OCI-LY1 (cell line): ENCODE results near the gene SENP5.
"Not testable (repeated sequence)": the region's sequence is repeated elsewhere in the genome, so short reads cannot be mapped to it uniquely, and the experiment has no call there.

Experiments
- H2AFZ ChIP-seq: fragments of 200-600 bp; sonication (generic), shearing (Covaris generic); 2 replicates; pipeline ENCODE4 v1.6.0; 2014; ENCODE audit warnings: antibody characterized with exemption, mild to moderate bottlenecking, low read length
- H3F3A ChIP-seq: fragments of 200-600 bp; sonication (generic), shearing (Covaris generic); 2 replicates; pipeline ENCODE4 v1.6.0; 2014; ENCODE audit warnings: mild to moderate bottlenecking, antibody characterized with exemption, low read length, moderate library complexity; ENCODE audit not compliant: insufficient read depth
- H3K27ac ChIP-seq: fragments of 200-600 bp; sonication (generic); 2 replicates; pipeline ENCODE4 v1.5.1; 2014; ENCODE audit warnings: low read length, mixed run types, mild to moderate bottlenecking, low read depth; ENCODE audit not compliant: poor library complexity, severe bottlenecking
- H3K27me3 ChIP-seq: fragments of 200-600 bp; sonication (generic); 2 replicates; pipeline ENCODE4 v1.6.0; 2014; ENCODE audit warnings: antibody characterized with exemption, mild to moderate bottlenecking, low read length, moderate library complexity; ENCODE audit not compliant: insufficient read depth
- H3K36me3 ChIP-seq: fragments of 200-600 bp; sonication (generic); 2 replicates; pipeline ENCODE4 v1.6.1; 2014; ENCODE audit warnings: mild to moderate bottlenecking, antibody characterized with exemption, low read length, moderate library complexity, mixed read lengths; ENCODE audit not compliant: insufficient read depth
- H3K4me1 ChIP-seq: fragments of 200-600 bp; sonication (generic); 2 replicates; pipeline ENCODE4 v1.5.1; 2014; ENCODE audit warnings: mild to moderate bottlenecking, low read length, moderate library complexity; ENCODE audit not compliant: insufficient read depth, severe bottlenecking
- H3K4me2 ChIP-seq: fragments of 200-600 bp; sonication (generic), shearing (Covaris generic); 2 replicates; pipeline ENCODE4 v1.6.1; 2014; ENCODE audit warnings: low read length
- H3K4me3 ChIP-seq: fragments of 200-600 bp; sonication (generic); 2 replicates; pipeline ENCODE4 v1.5.1; 2014; ENCODE audit warnings: low read length, low read depth, mild to moderate bottlenecking, mixed read lengths; ENCODE audit not compliant: poor library complexity, severe bottlenecking
- H3K79me2 ChIP-seq: fragments of 200-600 bp; shearing (Covaris generic); 2 replicates; pipeline ENCODE4 v1.6.1; 2016; ENCODE audit warnings: mixed run types, low read length, mixed read lengths; ENCODE audit not compliant: insufficient read depth
- H3K9ac ChIP-seq: fragments of 200-600 bp; sonication (generic), shearing (Covaris generic); 2 replicates; pipeline ENCODE4 v1.6.1; 2014; ENCODE audit warnings: mild to moderate bottlenecking, low read length, mixed read lengths
- H3K9me2 ChIP-seq: fragments of 200-600 bp; sonication (generic), shearing (Covaris generic); 2 replicates; pipeline ENCODE4 v1.6.1; 2014; ENCODE audit warnings: low read depth, mild to moderate bottlenecking, low read length, mixed read lengths
- H3K9me3 ChIP-seq: fragments of 200-600 bp; shearing (Covaris generic); 2 replicates; pipeline ENCODE4 v1.6.1; 2014; ENCODE audit warnings: low read length, mixed read lengths
- H4K20me1 ChIP-seq: fragments of 200-600 bp; sonication (generic), shearing (Covaris generic); 2 replicates; pipeline ENCODE4 v1.6.0; 2016; ENCODE audit warnings: mild to moderate bottlenecking, low read length; ENCODE audit not compliant: insufficient read depth
- EZH2 ChIP-seq: fragments of 200-600 bp; sonication (generic), shearing (Covaris generic); IDR thresholded peaks from 2 replicates; pipeline ENCODE4 v1.8.0; 2017; ENCODE audit warnings: borderline replicate concordance, mixed run types, mild to moderate bottlenecking, antibody characterized with exemption, low read length, moderate library complexity, mixed read lengths
- TF ChIP-seq, protein P1 (sequence below): fragments of 200-600 bp; sonication (generic), shearing (Covaris generic); IDR thresholded peaks from 2 replicates; pipeline ENCODE4 v1.5.1; 2017; ENCODE audit warnings: mild to moderate bottlenecking, antibody characterized with exemption, low read length, moderate library complexity, mixed read lengths

Gene SENP5

GRCh38 chr3:196942226-196942914 is 74.7 kb downstream of the SENP5 start, which contains the start of gene NCBP2:
NCBP2 (minus strand) TSS chr3:196942528; CDS start chr3:196942503, 25 bp downstream.
- no peaks in the 10 kb centered on the region for H3K9me3 ChIP-seq
- H3K4me2 ChIP-seq = peak within 1 kb of the TSS; percentile 95
- peak within 1 kb of the TSS; percentile 83 for H3K4me3 ChIP-seq
- H4K20me1 ChIP-seq = no peaks in the 10 kb centered on the region
- H3K27me3 ChIP-seq = no peaks in the 10 kb centered on the region
- H2AFZ ChIP-seq = no peak within 1 kb of the TSS
- H3K36me3 ChIP-seq = peaks cover 28% of the 10 kb centered on the region
- H3K9me2 ChIP-seq = no peaks in the 10 kb centered on the region
- no peak for TF ChIP-seq EZH2
- TF ChIP-seq, protein P1, sequence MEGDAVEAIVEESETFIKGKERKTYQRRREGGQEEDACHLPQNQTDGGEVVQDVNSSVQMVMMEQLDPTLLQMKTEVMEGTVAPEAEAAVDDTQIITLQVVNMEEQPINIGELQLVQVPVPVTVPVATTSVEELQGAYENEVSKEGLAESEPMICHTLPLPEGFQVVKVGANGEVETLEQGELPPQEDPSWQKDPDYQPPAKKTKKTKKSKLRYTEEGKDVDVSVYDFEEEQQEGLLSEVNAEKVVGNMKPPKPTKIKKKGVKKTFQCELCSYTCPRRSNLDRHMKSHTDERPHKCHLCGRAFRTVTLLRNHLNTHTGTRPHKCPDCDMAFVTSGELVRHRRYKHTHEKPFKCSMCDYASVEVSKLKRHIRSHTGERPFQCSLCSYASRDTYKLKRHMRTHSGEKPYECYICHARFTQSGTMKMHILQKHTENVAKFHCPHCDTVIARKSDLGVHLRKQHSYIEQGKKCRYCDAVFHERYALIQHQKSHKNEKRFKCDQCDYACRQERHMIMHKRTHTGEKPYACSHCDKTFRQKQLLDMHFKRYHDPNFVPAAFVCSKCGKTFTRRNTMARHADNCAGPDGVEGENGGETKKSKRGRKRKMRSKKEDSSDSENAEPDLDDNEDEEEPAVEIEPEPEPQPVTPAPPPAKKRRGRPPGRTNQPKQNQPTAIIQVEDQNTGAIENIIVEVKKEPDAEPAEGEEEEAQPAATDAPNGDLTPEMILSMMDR = peak; percentile 93
- H3K27ac ChIP-seq = peak within 1 kb of the TSS; percentile 78
- H3K79me2 ChIP-seq = peaks cover 31% of the 10 kb centered on the region
- peaks cover 4% of the 10 kb centered on the region; the same call in 1 of the 2 replicates for H3F3A ChIP-seq
- peaks cover 38% of the 10 kb centered on the region for H3K4me1 ChIP-seq
- H3K9ac ChIP-seq = peak within 1 kb of the TSS; percentile 92

GRCh38 chr3:196942915-196943277 is 75.2 kb downstream of the SENP5 start:
- TF ChIP-seq, protein P1 = no peak
- Histone ChIP-seq H3K27ac (no peak overlapping the region), H4K20me1 (no peaks in the 10 kb centered on the region), H3K4me2 (peak overlapping the region; percentile 73), H3K9me2 (no peaks in the 10 kb centered on the region), H3F3A (no peaks in the 10 kb centered on the region), H3K9ac (peak overlapping the region; percentile 92), H3K4me3 (peak overlapping the region; percentile 83), H3K27me3 (no peaks in the 10 kb centered on the region), H3K36me3 (peaks cover 23% of the 10 kb centered on the region), H3K4me1 (peaks cover 38% of the 10 kb centered on the region), H3K79me2 (peaks cover 31% of the 10 kb centered on the region), H3K9me3 (no peaks in the 10 kb centered on the region), H2AFZ (no peak overlapping the region)

GRCh38 chr3:196944037-196944790 is 76.5 kb downstream of the SENP5 start:
- H3K36me3 ChIP-seq, H3K9me2 ChIP-seq, H3K27ac ChIP-seq, H3F3A ChIP-seq, H3K27me3 ChIP-seq, H3K9ac ChIP-seq, H4K20me1 ChIP-seq, H2AFZ ChIP-seq, H3K9me3 ChIP-seq: not testable (repeated sequence)
- peak overlapping the region; percentile 83 for H3K4me3 ChIP-seq
- H3K4me2 ChIP-seq = peak overlapping the region; percentile 73; the same call in 1 of the 2 replicates
- H3K4me1 ChIP-seq = peaks cover 30% of the 10 kb centered on the region
- H3K79me2 ChIP-seq = peaks cover 31% of the 10 kb centered on the region
